Ishikawa (cell line): ENCODE results near the gene DCUN1D1.

Experiments
- CEBPB ChIP-seq: IDR thresholded peaks from 2 replicates; pipeline ENCODE4 v1.6.1; 2012
- CREB1 ChIP-seq: IDR thresholded peaks from 2 replicates; pipeline ENCODE4 v1.6.1; 2012; ENCODE audit warnings: low read depth
- EGR1 ChIP-seq: IDR thresholded peaks from 2 replicates; pipeline ENCODE4 v1.6.1; 2012
- EP300 ChIP-seq: IDR thresholded peaks from 2 replicates; pipeline ENCODE4 v1.6.1; 2012; ENCODE audit warnings: borderline replicate concordance
- FOXM1 ChIP-seq: IDR thresholded peaks from 2 replicates; pipeline ENCODE4 v1.6.1; 2012; ENCODE audit warnings: low read depth, borderline replicate concordance
- MAX ChIP-seq: IDR thresholded peaks from 2 replicates; pipeline ENCODE4 v1.6.1; 2012
- NFIC ChIP-seq: IDR thresholded peaks from 2 replicates; pipeline ENCODE4 v1.6.1; 2012
- RAD21 ChIP-seq: IDR thresholded peaks from 2 replicates; pipeline ENCODE4 v1.6.1; 2012; ENCODE audit warnings: low read depth
- REST ChIP-seq: IDR thresholded peaks from 2 replicates; pipeline ENCODE4 v1.6.1; 2012; ENCODE audit warnings: low read depth, mild to moderate bottlenecking
- TAF1 ChIP-seq: IDR thresholded peaks from 2 replicates; pipeline ENCODE4 v1.6.1; 2012; ENCODE audit warnings: low read depth, mild to moderate bottlenecking
- TCF12 ChIP-seq: IDR thresholded peaks from 2 replicates; pipeline ENCODE4 v1.6.1; 2012; ENCODE audit warnings: low read depth
- TEAD4 ChIP-seq: IDR thresholded peaks from 2 replicates; pipeline ENCODE4 v1.6.1; 2012
- ZBTB7A ChIP-seq: IDR thresholded peaks from 2 replicates; pipeline ENCODE4 v1.6.1; 2012; ENCODE audit warnings: low read depth
- TF ChIP-seq, protein P1 (sequence below): IDR thresholded peaks from 2 replicates; pipeline ENCODE4 v1.6.1; 2012

- no peak for TF ChIP-seq EGR1
- no peak for TF ChIP-seq EP300
- no peak for TF ChIP-seq CEBPB
- no peak for TF ChIP-seq MAX
- TF ChIP-seq RAD21 = no peak
- TF ChIP-seq NFIC = no peak
- no peak for TF ChIP-seq TEAD4
- TF ChIP-seq REST = no peak
- TF ChIP-seq TCF12 = no peak
- TF ChIP-seq TAF1 = no peak
- TF ChIP-seq FOXM1 = no peak
- TF ChIP-seq, protein P1, sequence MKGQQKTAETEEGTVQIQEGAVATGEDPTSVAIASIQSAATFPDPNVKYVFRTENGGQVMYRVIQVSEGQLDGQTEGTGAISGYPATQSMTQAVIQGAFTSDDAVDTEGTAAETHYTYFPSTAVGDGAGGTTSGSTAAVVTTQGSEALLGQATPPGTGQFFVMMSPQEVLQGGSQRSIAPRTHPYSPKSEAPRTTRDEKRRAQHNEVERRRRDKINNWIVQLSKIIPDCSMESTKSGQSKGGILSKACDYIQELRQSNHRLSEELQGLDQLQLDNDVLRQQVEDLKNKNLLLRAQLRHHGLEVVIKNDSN = no peak
- no peak for TF ChIP-seq ZBTB7A
- TF ChIP-seq CREB1 = no peak
Observed at GRCh38 chr3:182969277-182969676, 11.1 kb downstream of the DCUN1D1 start.
